Esophagus squamous epithelium (tissue), 4 donors: ENCODE results near the gene TNRC6A.

Experiments used
- CTCF ChIP-seq, 6 experiments: fragments of 450-650 bp in 4 of 6; fragments of 200-600 bp in 2 of 6; sonication (generic) in 2 of 6; IDR thresholded peaks; one replicate each; pipeline ENCODE4 v1.5.1; 2016 to 2019; ENCODE audit warnings: antibody characterized with exemption in 6 of 6, mild to moderate bottlenecking in 4 of 6, moderate library complexity in 4 of 6
- POLR2A ChIP-seq, 4 donors: fragments of 450-650 bp; IDR thresholded peaks; one replicate each; pipeline ENCODE4 v1.6.1; 2017; ENCODE audit warnings: antibody characterized with exemption in 4 of 4, mild to moderate bottlenecking in 4 of 4, moderate library complexity in 3 of 4

GRCh38 chr16:24694931-24695330, 34.5 kb upstream of the TNRC6A start:
- no peak for TF ChIP-seq POLR2A (IDR thresholded peaks at IDR 0.05)
- TF ChIP-seq CTCF (IDR thresholded peaks at IDR 0.05) = no peak
